ENCODE measurements around the gene NFATC2. TPM values are rescaled to one million over a fixed set of nuclear protein-coding genes. Genes with fewer than 3 reads are reported as not detected.

NFATC2 gene
- total and polyA plus RNA-seq, 2 of the 4 experiments (the other 2 are of a cell fraction), result 0.18 to 0.38 TPM

GRCh38 chr20:51352791-51353190 lies 189.7 kb downstream of the NFATC2 start:
- Histone ChIP-seq H3K27ac (ENCODE audit: insufficient read depth, low read length) (no peak overlapping the region; the same call in 1 of the 2 replicates), H4K20me1 (ENCODE audit: insufficient read depth, low read length) (no peaks in the 10 kb centered on the region), H4K91ac (ENCODE audit: insufficient read depth, low read depth, low read length) (peak overlapping the region; percentile 66), H3K9ac (ENCODE audit: low read depth, low read length) (no peak overlapping the region), H3K4me2 (ENCODE audit: low read depth, low read length) (no peak overlapping the region), H3K36me3 (ENCODE audit: control insufficient read depth, insufficient read depth, low read length) (no peaks in the 10 kb centered on the region), H4K5ac (ENCODE audit: low read depth, low read length) (no peak overlapping the region), H2AK5ac (ENCODE audit: low read depth, low read length) (peak overlapping the region; percentile 90), H3K9me3 (ENCODE audit: control insufficient read depth, insufficient read depth, low read length) (no peaks in the 10 kb centered on the region), H3K18ac (ENCODE audit: low read depth, low read length) (no peak overlapping the region), H2BK5ac (ENCODE audit: low read depth, low read length, poor library complexity, severe bottlenecking) (peak overlapping the region; percentile 4), H2AFZ (replicated peaks; ENCODE audit: low read length, poor library complexity) (no peak overlapping the region), H2BK20ac (ENCODE audit: low read depth, low read length) (peak overlapping the region; percentile 78), H3K23ac (ENCODE audit: low read depth, low read length) (no peak overlapping the region; the same call in 1 of the 2 replicates), H3K27me3 (ENCODE audit: control insufficient read depth, insufficient read depth, low read length) (no peaks in the 10 kb centered on the region), H3K79me1 (ENCODE audit: low read depth in 1 of 2, low read length in 2 of 2) (peaks cover 0 to 37% of the 10 kb centered on the region in 2 experiments; a peak in 2 of 4 replicates), H2AK9ac (replicated peaks; ENCODE audit: low read depth, low read length, poor library complexity) (no peak overlapping the region), H2BK120ac (ENCODE audit: low read depth, low read length) (peak overlapping the region; percentile 85), H2BK15ac (ENCODE audit: low read depth, low read length) (peak overlapping the region; percentile 63; the same call in 2 of the 3 replicates), H3K4me3 (ENCODE audit: insufficient read depth, low read depth, low read length) (no peak overlapping the region), H3K4ac (ENCODE audit: low read depth, low read length) (peak overlapping the region; percentile 95), H3K14ac (replicated peaks; ENCODE audit: low read depth, low read length) (peak overlapping the region; percentile 86), H3K4me1 (ENCODE audit: control insufficient read depth, insufficient read depth, low read length) (peaks cover 30% of the 10 kb centered on the region), H3K9me1 (ENCODE audit: insufficient read depth, low read length) (peaks cover 39% of the 10 kb centered on the region), H4K8ac (ENCODE audit: low read depth in 2 of 2, low read length in 2 of 2) (peak overlapping the region in 1 of 2 experiments; percentile 79; a peak in 2 of 4 replicates), H3K56ac (ENCODE audit: extremely low read depth, insufficient read depth, low read length) (no peak overlapping the region)
- in situ Hi-C loops (cut with MboI; ENCODE audit: low sequenced_read_pairs), result no loop called here
- no TSS peak for BruUV-seq (replicated peaks)
- WGBS, 2 experiments (ENCODE audit: extremely low coverage in 2 of 2, insufficient read length in 1 of 2), result no CpG with 5 or more reads among the region's 11 CpGs
- DNase-seq, result no peak
- dilution Hi-C loops (cut with HindIII; ENCODE audit: low sequenced_read_pairs, unreplicated experiment), result no loop called here
- ATAC-seq (ENCODE audit: low read depth), result no peak
- TF ChIP-seq CTCF (conservative IDR thresholded peaks at IDR 0.05; ENCODE audit: low read depth, low read length) (no peak), RFX5 (IDR thresholded peaks at IDR 0.05; ENCODE audit: low read depth, low read length) (no peak), USF2 (IDR thresholded peaks at IDR 0.05; ENCODE audit: low read depth, low read length) (no peak), ELK1 (IDR thresholded peaks at IDR 0.05; ENCODE audit: borderline replicate concordance, low read depth, low read length) (no peak), FOS (IDR thresholded peaks at IDR 0.05; ENCODE audit: low read depth, low read length) (no peak), CEBPB (IDR thresholded peaks at IDR 0.05; ENCODE audit: low read depth, low read length) (no peak), MXI1 (IDR thresholded peaks at IDR 0.05; ENCODE audit: borderline replicate concordance, low read depth, low read length) (no peak), MAZ (IDR thresholded peaks at IDR 0.05; ENCODE audit: borderline replicate concordance, low read depth, low read length) (no peak), POLR2A (IDR thresholded peaks at IDR 0.05; ENCODE audit: low read depth, low read length) (no peak), CHD1 (IDR thresholded peaks at IDR 0.05; ENCODE audit: low read depth, low read length) (no peak), BHLHE40 (IDR thresholded peaks at IDR 0.05; ENCODE audit: low read depth, low read length) (no peak), MAFK (IDR thresholded peaks at IDR 0.05; ENCODE audit: low read depth, low read length) (no peak), SMC3 (IDR thresholded peaks at IDR 0.05; ENCODE audit: low read depth, low read length) (no peak)
- POLR2A ChIA-PET (ENCODE audit: unreplicated experiment), result no interaction called here
- intact Hi-C loops (cut with micrococcal nuclease), result no loop called here
- CTCF ChIA-PET, result no interaction called here

Data from IMR-90 (cell line).